T-helper 2 cell treated with Interferon-gamma antibody and Interleukin-4, amounts not matched to agents 100 ng/mL and 5 ng/mL, for 36 hours (primary cell): Measurements from ENCODE around the gene OXNAD1. TPM values are rescaled to one million over a fixed set of nuclear protein-coding genes. Genes with fewer than 3 reads are reported as not detected.

Experiments
- intact Hi-C: fragments of 100-400 bp; cut with micrococcal nuclease; formaldehyde crosslinking; loops from one replicate; pipeline ENCODE4 v1.15.1; 2023
- total RNA-seq: library from RNA; stranded (reverse); gene quantifications from 2 replicates; pipeline ENCODE4 v1.2.3, GENCODE V29; 2022

Gene OXNAD1
- 42.9 and 43.9 TPM in 2 replicates for total RNA-seq

GRCh38 chr3:16264708-16265454, at the start of gene OXNAD1, which contains the start of gene DPH3:
OXNAD1 (plus strand) TSS chr3:16265212; CDS start chr3:16270953, 5,741 bp downstream.
DPH3 (minus strand) TSS chr3:16264943; CDS start chr3:16264876, 67 bp downstream.
- intact Hi-C loops, result loop anchor here (1.0 to 10.0 kb wide), 11 partner anchors 21 to 1477 kb away; partner anchors contain the start of genes PLCL2, RBSN and TBC1D5

GRCh38 chr3:16216373-16216935, 48.6 kb upstream of the OXNAD1 start:
- intact Hi-C loops, result no loop called here

GRCh38 chr3:16219777-16220176, 45.2 kb upstream of the OXNAD1 start:
- intact Hi-C loops, result no loop called here

GRCh38 chr3:16221990-16222389, 43.0 kb upstream of the OXNAD1 start:
- intact Hi-C loops, result no loop called here

GRCh38 chr3:16222547-16222946, 42.5 kb upstream of the OXNAD1 start:
- intact Hi-C loops, result no loop called here

- intact Hi-C loops, result no loop called here
These were observed 40.7 kb upstream of the OXNAD1 start for GRCh38 chr3:16224325-16224724.

- intact Hi-C loops, result no loop called here
These were observed 37.4 kb upstream of the OXNAD1 start for GRCh38 chr3:16227566-16227965.

GRCh38 chr3:16229681-16230080, 35.3 kb upstream of the OXNAD1 start:
- intact Hi-C loops, result no loop called here

- intact Hi-C loops, result no loop called here
These were observed 33.0 kb upstream of the OXNAD1 start for GRCh38 chr3:16231983-16232382.

GRCh38 chr3:16233806-16234205, 31.2 kb upstream of the OXNAD1 start:
- intact Hi-C loops, result no loop called here

GRCh38 chr3:16234281-16234680, 30.7 kb upstream of the OXNAD1 start:
- intact Hi-C loops, result no loop called here

- intact Hi-C loops, result no loop called here
These were observed 28.9 kb upstream of the OXNAD1 start for GRCh38 chr3:16236030-16236639.

GRCh38 chr3:16236856-16237393, 28.1 kb upstream of the OXNAD1 start:
- intact Hi-C loops, result no loop called here

GRCh38 chr3:16239086-16239770, 25.8 kb upstream of the OXNAD1 start:
- intact Hi-C loops, result no loop called here

- intact Hi-C loops, result loop anchor here (10.0 kb wide), 1 partner anchor 605 kb away; no protein-coding TSS in a partner anchor
These were observed 25.2 kb upstream of the OXNAD1 start for GRCh38 chr3:16239780-16240179.

- intact Hi-C loops, result loop anchor here (10.0 kb wide), 1 partner anchor 606 kb away; no protein-coding TSS in a partner anchor
These were observed 24.6 kb upstream of the OXNAD1 start for GRCh38 chr3:16240229-16241023.

- intact Hi-C loops, result loop anchor here (10.0 kb wide), 1 partner anchor 606 kb away; no protein-coding TSS in a partner anchor
These were observed 23.8 kb upstream of the OXNAD1 start for GRCh38 chr3:16241225-16241624.

- intact Hi-C loops, result loop anchor here (10.0 kb wide), 1 partner anchor 607 kb away; no protein-coding TSS in a partner anchor
These were observed 22.8 kb upstream of the OXNAD1 start for GRCh38 chr3:16242177-16242576.

- intact Hi-C loops, result loop anchor here (10.0 kb wide), 1 partner anchor 609 kb away; no protein-coding TSS in a partner anchor
These were observed 21.1 kb upstream of the OXNAD1 start for GRCh38 chr3:16243706-16244490.
